GM21723 (cell line): ENCODE data around the gene AP5Z1.

ENCODE experiments used
- ATAC-seq: cut with Tn5 transposase; IDR thresholded peaks from one replicate; pipeline ENCODE4 v1.9.1; 2021; ENCODE audit warnings: mild to moderate bottlenecking, moderate library complexity; ENCODE audit not compliant: unreplicated experiment

AP5Z1 gene

DNA sequence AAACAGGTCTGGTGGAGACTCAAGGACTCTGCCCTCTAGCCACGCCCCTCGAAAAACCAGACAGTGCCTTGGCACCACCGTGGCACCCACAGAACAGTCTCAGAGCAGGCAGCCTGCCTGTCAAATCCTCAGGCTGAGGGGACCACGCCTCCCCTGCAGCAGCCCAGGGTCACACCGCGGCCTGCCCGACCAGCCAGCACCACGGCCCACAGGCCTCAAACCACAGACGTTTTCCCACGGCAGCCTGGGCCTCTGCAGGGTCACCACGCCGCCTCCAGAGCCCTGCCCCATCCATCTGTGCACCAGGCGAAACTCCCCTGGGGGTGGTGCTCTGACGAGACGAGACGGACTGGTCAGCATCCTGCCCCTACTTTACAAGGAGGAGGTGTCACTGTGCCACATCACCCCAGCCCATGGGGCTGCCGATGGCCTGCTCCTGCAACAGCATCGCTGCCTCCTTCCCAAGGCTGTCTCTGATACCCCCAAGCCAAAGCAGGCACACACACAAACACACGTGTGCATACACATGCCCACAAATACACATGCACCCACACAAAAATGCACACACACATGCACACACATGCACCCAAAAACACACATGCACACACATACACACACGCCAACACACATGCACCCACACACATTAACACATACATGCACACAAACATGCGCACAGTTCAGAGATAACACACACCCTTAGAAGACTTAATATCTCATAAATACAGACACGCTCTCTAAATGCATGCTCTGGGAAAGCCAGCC is 61.8 kb downstream of the AP5Z1 start:
- no peak for ATAC-seq

DNA sequence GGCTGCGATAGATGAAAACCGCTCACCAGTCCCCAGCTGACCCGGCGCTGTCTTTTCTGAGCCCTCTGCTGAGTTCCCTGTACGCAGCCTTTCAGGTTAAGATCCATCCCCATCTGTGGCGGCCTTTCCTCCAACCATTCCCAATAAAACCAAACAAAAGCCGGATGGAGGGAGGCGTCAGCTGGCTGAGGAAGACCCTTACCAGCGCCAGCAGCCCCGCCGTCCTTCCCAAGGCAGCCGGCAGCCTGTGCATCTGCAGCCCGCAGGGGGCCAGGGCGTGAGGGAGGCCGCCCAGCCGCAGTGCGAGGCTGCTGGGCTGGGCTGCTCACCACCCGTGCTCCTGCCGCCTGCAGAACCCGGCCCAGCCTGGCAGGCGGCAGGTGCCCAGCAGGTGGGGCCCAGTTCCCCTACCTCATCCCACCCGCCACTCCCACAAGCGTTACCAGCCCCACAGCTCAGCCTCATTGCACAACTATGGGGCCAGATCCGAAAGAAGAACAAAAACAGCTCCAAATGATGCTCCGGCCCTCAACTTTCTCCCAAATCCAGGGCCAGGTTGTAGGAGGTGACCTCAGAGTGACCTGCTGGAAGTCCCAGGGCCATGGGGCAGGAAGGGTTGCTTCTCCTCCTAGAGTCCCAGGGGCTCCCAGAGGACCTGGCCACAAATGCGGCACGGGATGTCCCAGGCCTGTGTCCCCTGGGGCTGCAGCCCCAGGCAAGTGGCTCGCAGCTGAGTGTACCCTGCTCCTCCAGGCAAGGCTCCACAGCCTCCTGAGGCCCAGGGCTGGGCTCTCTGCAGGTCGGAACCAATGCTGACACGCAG is 62.6 kb downstream of the AP5Z1 start:
- ATAC-seq: no peak

DNA sequence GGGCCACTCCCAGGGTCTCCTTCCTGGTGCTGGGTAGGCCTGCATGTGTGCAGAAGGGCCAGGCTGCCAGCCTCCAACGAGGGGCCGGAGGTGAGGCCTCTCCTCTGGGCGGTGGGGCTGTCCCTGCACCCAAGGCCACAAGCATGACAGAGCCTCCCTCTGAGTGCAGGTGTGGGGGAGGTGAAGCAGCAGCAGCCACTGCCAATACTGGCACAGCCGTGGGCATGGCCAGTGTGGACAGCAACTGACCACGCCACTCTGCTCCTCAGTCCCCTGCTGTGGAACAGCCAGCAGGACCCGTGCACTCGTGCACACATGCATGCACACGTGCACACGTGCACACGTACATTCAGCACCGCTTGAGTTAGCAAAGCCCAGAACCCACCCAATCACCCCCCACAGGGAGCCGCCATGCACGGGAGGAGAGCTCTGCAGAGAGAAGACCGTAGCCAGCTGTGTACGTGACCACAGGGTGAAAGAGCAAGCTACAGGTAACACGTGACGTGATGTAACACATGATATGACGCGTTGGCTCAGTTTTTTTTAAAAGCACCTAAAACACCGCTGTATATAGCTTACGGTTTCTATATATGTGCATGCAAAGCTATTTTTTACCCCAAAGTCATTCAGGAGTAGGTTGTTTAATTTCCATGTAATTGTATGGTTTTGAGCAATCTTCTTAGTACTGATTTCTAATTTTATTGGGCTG is 63.4 kb downstream of the AP5Z1 start:
- ATAC-seq: no peak

DNA sequence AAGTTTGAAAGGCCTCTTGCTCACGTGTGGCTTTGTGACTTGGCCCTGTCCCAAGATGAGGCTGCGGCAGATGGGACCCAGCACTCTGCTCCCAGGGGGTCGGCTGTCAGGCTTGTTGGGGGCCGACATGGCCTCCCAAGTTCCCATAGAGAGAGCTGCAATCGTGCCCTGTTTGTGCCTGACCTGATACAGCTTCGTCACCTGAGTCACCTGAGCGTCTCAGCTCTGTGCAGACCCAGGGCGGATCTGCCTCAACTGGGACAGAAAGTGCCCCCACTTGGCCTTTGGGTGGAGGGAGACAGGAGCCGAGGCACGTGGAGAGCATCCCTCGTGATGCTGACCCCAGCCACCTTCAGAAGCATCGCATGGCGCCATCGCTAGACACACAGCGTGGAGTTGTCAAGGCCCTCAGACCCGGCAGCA is 64.7 kb downstream of the AP5Z1 start:
- no peak for ATAC-seq
